ENCODE data around the gene KRT23. TPM values are rescaled to one million over a fixed set of nuclear protein-coding genes. Genes with fewer than 3 reads are reported as not detected.

The KRT23 gene
- total RNA-seq: 7.2 and 148 TPM in 2 replicates

GRCh38 chr17:40937384-40937819 is at the start of gene KRT23:
KRT23 (minus strand) TSS chr17:40937646; CDS start chr17:40936603, 1,043 bp downstream.

GRCh38 chr17:40984226-40984625 is 46.8 kb upstream of the KRT23 start, which contains the start of gene KRT40:
KRT40 (minus strand) TSS chr17:40984326; CDS start chr17:40984273, 53 bp downstream.

GRCh38 chr17:40966848-40967247 is 29.4 kb upstream of the KRT23 start, which contains the start of gene KRT39:
KRT39 (minus strand) TSS chr17:40966948; CDS start chr17:40966856, 92 bp downstream.

GRCh38 chr17:40884708-40885512 is 52.5 kb downstream of the KRT23 start, which contains the start of gene KRT20:
KRT20 (minus strand) TSS chr17:40885242; CDS start chr17:40885185, 57 bp downstream.

Other genes starting within 250 kb of the KRT23 start
- gene KRT24, start 233.9 kb downstream of the KRT23 start, total RNA-seq: 0.21 TPM in 1 of 2 replicates, not detected in the other
- not detected in 2 replicates for gene KRT25, start 182.3 kb downstream of the KRT23 start, total RNA-seq
- not detected in 2 replicates for gene KRT26, start 165.4 kb downstream of the KRT23 start, total RNA-seq
- not detected in 2 replicates for gene KRT27, start 155.1 kb downstream of the KRT23 start, total RNA-seq
- not detected in 2 replicates for gene KRT28, start 137.7 kb downstream of the KRT23 start, total RNA-seq
- 2.3 and 2.9 TPM in 2 replicates for gene KRT10, start 115.0 kb downstream of the KRT23 start, total RNA-seq
- gene KRT12, start 70.4 kb downstream of the KRT23 start, total RNA-seq: not detected in 2 replicates
- gene KRT20, start 52.4 kb downstream of the KRT23 start, total RNA-seq: not detected in 2 replicates
- gene KRT39, start 29.3 kb upstream of the KRT23 start, total RNA-seq: not detected in 2 replicates
- gene KRT40, start 46.7 kb upstream of the KRT23 start, total RNA-seq: not detected in 2 replicates
- not detected in 2 replicates for gene KRTAP3-3, start 56.5 kb upstream of the KRT23 start, total RNA-seq
- gene KRTAP3-2, start 62.3 kb upstream of the KRT23 start, total RNA-seq: not detected in 2 replicates
- gene KRTAP3-1, start 71.5 kb upstream of the KRT23 start, total RNA-seq: not detected in 2 replicates
- gene KRTAP1-5, start 89.6 kb upstream of the KRT23 start, total RNA-seq: 0.24 TPM in 1 of 2 replicates, not detected in the other
- gene KRTAP1-4, start 92.5 kb upstream of the KRT23 start, total RNA-seq: not detected in 2 replicates
- gene KRTAP1-3, start 97.2 kb upstream of the KRT23 start, total RNA-seq: not detected in 2 replicates
- gene KRTAP1-1, start 103.8 kb upstream of the KRT23 start, total RNA-seq: 0.24 TPM in 1 of 2 replicates, not detected in the other
- gene KRTAP2-1, start 109.7 kb upstream of the KRT23 start, total RNA-seq: not detected in 2 replicates
- gene KRTAP2-2, start 117.6 kb upstream of the KRT23 start, total RNA-seq: not detected in 2 replicates
- 2.9 TPM in 1 of 2 replicates, not detected in the other for gene KRTAP2-3, start 122.5 kb upstream of the KRT23 start, total RNA-seq
- not detected in 2 replicates for gene KRTAP2-4, start 128.2 kb upstream of the KRT23 start, total RNA-seq
- gene KRTAP4-7, start 146.5 kb upstream of the KRT23 start, total RNA-seq: not detected in 2 replicates
- not detected in 2 replicates for gene KRTAP4-8, start 160.5 kb upstream of the KRT23 start, total RNA-seq
- gene KRTAP4-16, start 164.6 kb upstream of the KRT23 start, total RNA-seq: not detected in 2 replicates
- gene KRTAP4-9, start 167.7 kb upstream of the KRT23 start, total RNA-seq: not detected in 2 replicates
- not detected in 2 replicates for gene KRTAP4-11, start 180.7 kb upstream of the KRT23 start, total RNA-seq
- not detected in 2 replicates for gene KRTAP4-12, start 186.5 kb upstream of the KRT23 start, total RNA-seq
- gene KRTAP4-6, start 202.9 kb upstream of the KRT23 start, total RNA-seq: not detected in 2 replicates
- gene KRTAP4-5, start 212.2 kb upstream of the KRT23 start, total RNA-seq: not detected in 2 replicates
- not detected in 2 replicates for gene KRTAP4-4, start 223.1 kb upstream of the KRT23 start, total RNA-seq
- gene KRTAP4-3, start 230.6 kb upstream of the KRT23 start, total RNA-seq: not detected in 2 replicates
- not detected in 2 replicates for gene KRTAP4-2, start 240.6 kb upstream of the KRT23 start, total RNA-seq
- not detected in 2 replicates for gene KRTAP4-1, start 247.3 kb upstream of the KRT23 start, total RNA-seq

Data from tracheal epithelial cell (primary cell).